Measurements from ENCODE around the gene EPS8L2. TPM values are rescaled to one million over a fixed set of nuclear protein-coding genes. Genes with fewer than 3 reads are reported as not detected.

Gene EPS8L2
- total and polyA plus RNA-seq, 2 of the 13 experiments (the other 11 are each of a cell fraction or from before 2014, with no cell fraction given): 89.3 to 416 TPM

DNA sequence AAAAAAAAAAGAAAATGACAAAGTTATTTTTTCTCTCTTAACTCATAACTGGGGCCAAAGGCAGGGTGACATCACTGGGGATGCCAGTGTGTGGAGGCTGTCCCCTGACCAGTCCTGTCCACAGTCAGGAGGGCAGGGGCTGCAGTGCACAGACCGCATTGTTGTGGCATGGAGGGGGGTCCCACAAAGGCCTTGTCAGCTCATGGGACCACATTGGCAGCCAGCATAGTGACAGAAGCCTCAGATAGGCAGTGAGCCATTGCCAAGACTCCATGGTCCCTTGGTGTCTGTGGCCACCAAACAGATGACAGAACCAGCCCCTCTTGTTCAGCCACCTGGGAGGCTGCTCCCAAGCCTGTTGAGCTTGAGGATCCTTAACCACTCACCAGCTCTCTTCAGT lies 6.3 kb upstream of the EPS8L2 start:
- Histone ChIP-seq H3K27me3 (ENCODE audit: control insufficient read depth in 1 of 2, insufficient read depth in 2 of 2, low read length in 2 of 2) (no peaks in the 10 kb centered on the region; a peak in 1 of 5 replicates), H3K4me3 (replicated peaks in 1 of 3; ENCODE audit: insufficient read depth in 1 of 3, low read depth in 2 of 3, low read length in 3 of 3) (no peak overlapping the region), H3K4me2 (ENCODE audit: low read depth, low read length) (no peak overlapping the region), H3K27ac (ENCODE audit: extremely low read length, insufficient read depth, low read length) (no peak overlapping the region), H4K20me1 (ENCODE audit: insufficient read depth, low read length) (no peaks in the 10 kb centered on the region), H2AFZ (ENCODE audit: low read length) (no peak overlapping the region), H3K79me2 (ENCODE audit: insufficient read depth, low read length) (peaks cover 20% of the 10 kb centered on the region), H3K36me3 (replicated peaks in 1 of 2; ENCODE audit: control insufficient read depth in 1 of 2, insufficient read depth in 2 of 2, low read length in 2 of 2) (peaks cover 2 to 8% of the 10 kb centered on the region in 2 experiments; a peak in 4 of 5 replicates), H3K9ac (ENCODE audit: insufficient read depth, low read depth, low read length) (no peak overlapping the region), H3K9me3 (ENCODE audit: low read length) (no peaks in the 10 kb centered on the region), H3K4me1 (ENCODE audit: insufficient read depth, low read length) (peaks cover 74% of the 10 kb centered on the region)
- ChIA-PET CTCF (ENCODE audit: low intra/inter-chr PET ratio, low total read pairs) (no interaction called here), POLR2A (interaction anchor here (0.6 to 6.1 kb wide), 5 partner anchors 7 to 148 kb away, joined by 3 to 191 read pairs (median 6); partner anchors contain the start of gene EPS8L2)
- no peak for TF ChIP-seq GATA4 (IDR thresholded peaks at IDR 0.05; ENCODE audit: borderline replicate concordance, low read depth)
- no peak for TF ChIP-seq THAP11 (CRISPR knock-in tag; IDR thresholded peaks at IDR 0.05)
- 0 out of 2 replicates have a peak, but pooled peaks have one; percentile 15 for TF ChIP-seq SALL1 (CRISPR knock-in tag; IDR thresholded peaks at IDR 0.05)
- TF ChIP-seq, protein P1, sequence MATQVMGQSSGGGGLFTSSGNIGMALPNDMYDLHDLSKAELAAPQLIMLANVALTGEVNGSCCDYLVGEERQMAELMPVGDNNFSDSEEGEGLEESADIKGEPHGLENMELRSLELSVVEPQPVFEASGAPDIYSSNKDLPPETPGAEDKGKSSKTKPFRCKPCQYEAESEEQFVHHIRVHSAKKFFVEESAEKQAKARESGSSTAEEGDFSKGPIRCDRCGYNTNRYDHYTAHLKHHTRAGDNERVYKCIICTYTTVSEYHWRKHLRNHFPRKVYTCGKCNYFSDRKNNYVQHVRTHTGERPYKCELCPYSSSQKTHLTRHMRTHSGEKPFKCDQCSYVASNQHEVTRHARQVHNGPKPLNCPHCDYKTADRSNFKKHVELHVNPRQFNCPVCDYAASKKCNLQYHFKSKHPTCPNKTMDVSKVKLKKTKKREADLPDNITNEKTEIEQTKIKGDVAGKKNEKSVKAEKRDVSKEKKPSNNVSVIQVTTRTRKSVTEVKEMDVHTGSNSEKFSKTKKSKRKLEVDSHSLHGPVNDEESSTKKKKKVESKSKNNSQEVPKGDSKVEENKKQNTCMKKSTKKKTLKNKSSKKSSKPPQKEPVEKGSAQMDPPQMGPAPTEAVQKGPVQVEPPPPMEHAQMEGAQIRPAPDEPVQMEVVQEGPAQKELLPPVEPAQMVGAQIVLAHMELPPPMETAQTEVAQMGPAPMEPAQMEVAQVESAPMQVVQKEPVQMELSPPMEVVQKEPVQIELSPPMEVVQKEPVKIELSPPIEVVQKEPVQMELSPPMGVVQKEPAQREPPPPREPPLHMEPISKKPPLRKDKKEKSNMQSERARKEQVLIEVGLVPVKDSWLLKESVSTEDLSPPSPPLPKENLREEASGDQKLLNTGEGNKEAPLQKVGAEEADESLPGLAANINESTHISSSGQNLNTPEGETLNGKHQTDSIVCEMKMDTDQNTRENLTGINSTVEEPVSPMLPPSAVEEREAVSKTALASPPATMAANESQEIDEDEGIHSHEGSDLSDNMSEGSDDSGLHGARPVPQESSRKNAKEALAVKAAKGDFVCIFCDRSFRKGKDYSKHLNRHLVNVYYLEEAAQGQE (IDR thresholded peaks at IDR 0.05; ENCODE audit: borderline replicate concordance in 1 of 2, low read depth in 1 of 2, low read length in 2 of 2): no peak
- DNase-seq (ENCODE audit: low spot score) (no peak), FAIRE-seq (no peak), ATAC-seq (no peak)
- in situ Hi-C loops (cut with HindIII; ENCODE audit: extremely low pct_ligation_motif_present, low pct_unique_long_range_greater_than_20kb) (no loop called here), intact Hi-C loops (cut with micrococcal nuclease; ENCODE audit: unreplicated experiment) (loop anchor here (10.0 kb wide), 1 partner anchor 45 kb away; no protein-coding TSS in a partner anchor)
- no TSS peak for BruUV-seq (replicated peaks)
- 100% methylated on average over 1 of the region's 1 CpG for WGBS (ENCODE audit: low lambda C conversion rate)

All from HepG2 (cell line).